ENCODE data around the gene APOL6. TPM values are rescaled to one million over a fixed set of nuclear protein-coding genes. Genes with fewer than 3 reads are reported as not detected.
A peak's percentile ranks its signal among the peaks of the same experiment; 100 is the strongest.

APOL6 gene
- total RNA-seq, 1 experiment from 2014 or later = 7.2 TPM

- no peaks in the 10 kb centered on the region for H3K36me3 Mint-ChIP-seq (ENCODE audit: insufficient read depth, unreplicated experiment)
- TF ChIP-seq CTCF (IDR thresholded peaks at IDR 0.05; ENCODE audit: unreplicated experiment) = no peak
- H3K4me3 Mint-ChIP-seq (ENCODE audit: unreplicated experiment) = no peak overlapping the region
- peaks cover 22% of the 10 kb centered on the region for H3K4me1 Mint-ChIP-seq (ENCODE audit: insufficient read depth, unreplicated experiment)
- POLR2A ChIA-PET = no interaction called here
- CTCF ChIA-PET = interaction anchor here (0.5 to 1.0 kb wide), 4 partner anchors 29 to 1636 kb away, joined by 3 to 4 read pairs (median 4); no protein-coding TSS in a partner anchor
- no peaks in the 10 kb centered on the region for H3K9me3 Mint-ChIP-seq (ENCODE audit: unreplicated experiment)
- no peak for DNase-seq (ENCODE audit: unreplicated experiment)
- no TSS peak for BruUV-seq (replicated peaks)
- H3K27ac Mint-ChIP-seq (ENCODE audit: low read depth, unreplicated experiment) = no peak overlapping the region
- intact Hi-C loops (cut with micrococcal nuclease) = loop anchor here (10.0 kb wide), 1 partner anchor 120 kb away; no protein-coding TSS in a partner anchor
- no peaks in the 10 kb centered on the region for H3K27me3 Mint-ChIP-seq (ENCODE audit: insufficient read depth, unreplicated experiment)
These were observed 23.7 kb upstream of the APOL6 start for GRCh38 chr22:35624547-35624946.

DNA sequence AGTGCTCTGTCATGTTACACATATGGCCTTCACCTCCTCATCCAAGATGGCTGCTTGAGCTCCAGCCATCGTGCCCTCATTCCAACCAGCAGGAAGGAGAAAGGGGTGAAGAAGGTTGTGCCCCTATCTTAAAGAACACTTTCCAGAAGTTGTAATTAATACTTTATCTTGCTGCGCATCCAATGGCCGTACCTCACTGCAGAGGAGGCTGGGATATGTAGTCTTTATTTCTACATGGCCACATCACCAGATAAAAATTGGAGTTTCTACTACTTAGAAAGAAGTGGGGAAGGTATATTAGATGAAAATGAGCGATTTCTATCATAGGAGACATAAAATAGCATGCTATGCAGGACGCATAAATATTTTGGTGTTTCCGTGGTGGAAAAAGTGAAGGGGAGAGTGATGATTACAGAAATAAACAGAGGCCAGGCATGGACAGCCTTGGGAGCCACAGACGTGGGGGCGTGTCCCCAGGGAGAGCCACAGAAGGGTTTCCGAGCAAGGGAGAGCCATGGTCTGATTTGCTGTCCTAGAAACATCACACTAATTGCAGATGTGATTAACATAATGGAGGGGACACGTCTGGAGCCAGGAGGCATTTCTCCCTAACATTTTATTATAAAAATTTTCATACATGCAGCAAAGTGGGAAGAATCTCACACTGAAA is 22.3 kb upstream of the APOL6 start:
- H3K9me3 Mint-ChIP-seq (ENCODE audit: unreplicated experiment) = no peaks in the 10 kb centered on the region
- intact Hi-C loops (cut with micrococcal nuclease) = loop anchor here (5.0 to 10.0 kb wide), 2 partner anchors 119 to 441 kb away; no protein-coding TSS in a partner anchor
- ChIA-PET CTCF (interaction anchor here (0.6 to 3.0 kb wide), 14 partner anchors 12 to 1062 kb away, joined by 3 to 33 read pairs (median 12); partner anchors contain the start of gene APOL6), POLR2A (interaction anchor here (0.7 kb wide), 1 partner anchor 11 kb away, joined by 4 read pairs; no protein-coding TSS in a partner anchor)
- no peaks in the 10 kb centered on the region for H3K27me3 Mint-ChIP-seq (ENCODE audit: insufficient read depth, unreplicated experiment)
- H3K4me3 Mint-ChIP-seq (ENCODE audit: unreplicated experiment) = no peak overlapping the region
- TF ChIP-seq CTCF (IDR thresholded peaks at IDR 0.05; ENCODE audit: unreplicated experiment) = no peak
- no peak for DNase-seq (ENCODE audit: unreplicated experiment)
- no peak overlapping the region for H3K27ac Mint-ChIP-seq (ENCODE audit: low read depth, unreplicated experiment)
- H3K36me3 Mint-ChIP-seq (ENCODE audit: insufficient read depth, unreplicated experiment) = no peaks in the 10 kb centered on the region
- H3K4me1 Mint-ChIP-seq (ENCODE audit: insufficient read depth, unreplicated experiment) = peaks cover 35% of the 10 kb centered on the region
- no TSS peak for BruUV-seq (replicated peaks)

GRCh38 chr22:35627267-35628041 is 20.8 kb upstream of the APOL6 start:
- POLR2A ChIA-PET = interaction anchor here (0.6 to 1.8 kb wide), 18 partner anchors 10 to 438 kb away, joined by 3 to 10 read pairs (median 4); partner anchors contain the start of genes APOL6 and MB
- TF ChIP-seq CTCF (IDR thresholded peaks at IDR 0.05; ENCODE audit: unreplicated experiment) = peak; percentile 58
- Mint-ChIP-seq H3K9me3 (ENCODE audit: unreplicated experiment) (no peaks in the 10 kb centered on the region), H3K36me3 (ENCODE audit: insufficient read depth, unreplicated experiment) (no peaks in the 10 kb centered on the region), H3K27ac (ENCODE audit: low read depth, unreplicated experiment) (peak overlapping the region; percentile 96), H3K4me3 (ENCODE audit: unreplicated experiment) (peak overlapping the region; percentile 77), H3K27me3 (ENCODE audit: insufficient read depth, unreplicated experiment) (no peaks in the 10 kb centered on the region), H3K4me1 (ENCODE audit: insufficient read depth, unreplicated experiment) (peaks cover 35% of the 10 kb centered on the region)
- CTCF ChIA-PET = interaction anchor here (0.6 to 3.0 kb wide), 52 partner anchors 17 to 1544 kb away, joined by 3 to 33 read pairs (median 4); partner anchors contain the start of gene APOL6
- intact Hi-C loops (cut with micrococcal nuclease) = loop anchor here (1.0 to 10.0 kb wide), 7 partner anchors 117 to 497 kb away; no protein-coding TSS in a partner anchor
- BruUV-seq (replicated peaks) = TSS peak; percentile 88
- DNase-seq (ENCODE audit: unreplicated experiment) = peak; percentile 88

GRCh38 chr22:35628732-35629131 is 19.5 kb upstream of the APOL6 start:
- BruUV-seq (replicated peaks) = no TSS peak
- peak overlapping the region; percentile 96 for H3K27ac Mint-ChIP-seq (ENCODE audit: low read depth, unreplicated experiment)
- no peaks in the 10 kb centered on the region for H3K36me3 Mint-ChIP-seq (ENCODE audit: insufficient read depth, unreplicated experiment)
- intact Hi-C loops (cut with micrococcal nuclease) = loop anchor here (5.0 to 10.0 kb wide), 2 partner anchors 116 to 439 kb away; no protein-coding TSS in a partner anchor
- DNase-seq (ENCODE audit: unreplicated experiment) = no peak
- TF ChIP-seq CTCF (IDR thresholded peaks at IDR 0.05; ENCODE audit: unreplicated experiment) = no peak
- H3K4me1 Mint-ChIP-seq (ENCODE audit: insufficient read depth, unreplicated experiment) = peaks cover 33% of the 10 kb centered on the region
- H3K27me3 Mint-ChIP-seq (ENCODE audit: insufficient read depth, unreplicated experiment) = no peaks in the 10 kb centered on the region
- POLR2A ChIA-PET = interaction anchor here (0.6 to 1.0 kb wide), 2 partner anchors 287 to 288 kb away, joined by 3 to 4 read pairs; no protein-coding TSS in a partner anchor
- peak overlapping the region; percentile 19 for H3K4me3 Mint-ChIP-seq (ENCODE audit: unreplicated experiment)
- CTCF ChIA-PET = interaction anchor here (0.5 to 1.0 kb wide), 3 partner anchors 11 to 1376 kb away, joined by 3 to 4 read pairs (median 3); no protein-coding TSS in a partner anchor
- H3K9me3 Mint-ChIP-seq (ENCODE audit: unreplicated experiment) = no peaks in the 10 kb centered on the region

All from MCF 10A (cell line).